Testis (tissue), 3 donors: ENCODE measurements around the gene MEGF10. TPM values are rescaled to one million over a fixed set of nuclear protein-coding genes. Genes with fewer than 3 reads are reported as not detected.

Experiments used
- DNase-seq: peaks from one replicate; pipeline ENCODE4 v3.0.0-alpha.2; 2019
- H3K27ac ChIP-seq, 2 donors: fragments of 200-600 bp; sonication (generic); one replicate each; pipeline ENCODE4 v1.5.1; 2019
- H3K27me3 ChIP-seq: fragments of 200-600 bp; sonication (generic); one replicate; pipeline ENCODE4 v1.5.1; 2019
- H3K36me3 ChIP-seq: fragments of 200-600 bp; sonication (generic); one replicate; pipeline ENCODE4 v1.5.1; 2017; ENCODE audit warnings: low read depth; ENCODE audit errors: missing control alignments
- H3K4me1 ChIP-seq: fragments of 200-600 bp; sonication (generic); one replicate; pipeline ENCODE4 v1.5.1; 2019
- H3K4me3 ChIP-seq, 2 donors: fragments of 200-600 bp; sonication (generic); one replicate each; pipeline ENCODE4 v1.5.1; 2017 to 2019
- H3K9me3 ChIP-seq: fragments of 200-600 bp; sonication (generic); one replicate; pipeline ENCODE4 v1.5.1; 2017
- CTCF ChIP-seq, 3 experiments: fragments of 450-650 bp in 2 of 3; fragments of 200-600 bp in 1 of 3; sonication (generic) in 1 of 3; IDR thresholded peaks; one replicate each; pipeline ENCODE4 v1.5.1; 2016 to 2019; ENCODE audit warnings: antibody characterized with exemption in 3 of 3, mild to moderate bottlenecking in 2 of 3, moderate library complexity in 1 of 3
- POLR2A ChIP-seq: fragments of 450-650 bp; IDR thresholded peaks from one replicate; pipeline ENCODE4 v1.6.1; 2017; ENCODE audit warnings: antibody characterized with exemption, mild to moderate bottlenecking, moderate library complexity
- WGBS, 2 donors: methylation state at CpG; one replicate each; pipeline ENCODE4 v1.1.5; 2018; 5-methylcytosine and 5-hydroxymethylcytosine counted together
- intact Hi-C: fragments of 100-400 bp; cut with DNase I; formaldehyde crosslinking; loops from one replicate; pipeline ENCODE4 v1.15.1; 2023; ENCODE audit warnings: low total_unique reads
- polyA plus RNA-seq: library from polyadenylated mRNA; stranded (reverse); fragments of 350-450 nt; fragmentation: Illumina TruSeq; extraction: RNeasy Lipid Tissue Mini Kit (QIAGEN cat#74804); gene quantifications from one replicate; pipeline ENCODE4 v1.2.3, GENCODE V29; 2014; ENCODE audit warnings: low read depth, low replicate concordance; ENCODE audit not compliant: insufficient read depth
- total RNA-seq, 2 donors: library from RNA; depleted of rRNA; stranded (reverse); fragments of >200 nt; gene quantifications; one replicate each; pipeline ENCODE4 v1.2.3, GENCODE V29; 2016

Gene MEGF10
- total and polyA plus RNA-seq, 3 donors from 2014 or later, result 2.4 to 5.1 (median 4.6) TPM

- TF ChIP-seq CTCF (IDR thresholded peaks at IDR 0.05) (no peak), POLR2A (no peak)
- Histone ChIP-seq H3K27ac (no peak overlapping the region), H3K36me3 (no peaks in the 10 kb centered on the region), H3K4me3 (no peak overlapping the region), H3K27me3 (no peaks in the 10 kb centered on the region), H3K4me1 (no peaks in the 10 kb centered on the region), H3K9me3 (no peaks in the 10 kb centered on the region)
- 92 to 96% methylated on average over 3 of the region's 3 CpGs for WGBS, 2 donors
- DNase-seq, result no peak
- intact Hi-C loops, result no loop called here
Observed at GRCh38 chr5:127450046-127450445, 159.4 kb downstream of the MEGF10 start.

GRCh38 chr5:127451096-127451495 is 160.5 kb downstream of the MEGF10 start:
- intact Hi-C loops, result no loop called here
- Histone ChIP-seq H3K4me3 (no peak overlapping the region), H3K9me3 (no peaks in the 10 kb centered on the region), H3K27ac (no peak overlapping the region), H3K36me3 (no peaks in the 10 kb centered on the region), H3K27me3 (no peaks in the 10 kb centered on the region), H3K4me1 (no peaks in the 10 kb centered on the region)
- 92 to 93% methylated on average over 4 of the region's 4 CpGs for WGBS, 2 donors
- DNase-seq, result no peak
- TF ChIP-seq POLR2A (no peak), CTCF (IDR thresholded peaks at IDR 0.05) (no peak)

GRCh38 chr5:127452626-127453025 is 162.0 kb downstream of the MEGF10 start:
- no peaks in the 10 kb centered on the region for H3K27me3 ChIP-seq
- no peaks in the 10 kb centered on the region for H3K9me3 ChIP-seq
- DNase-seq, result no peak
- H3K4me3 ChIP-seq, result no peak overlapping the region
- intact Hi-C loops, result no loop called here
- no peaks in the 10 kb centered on the region for H3K4me1 ChIP-seq
- WGBS, 2 donors, result 69 to 78% methylated on average over 4 of the region's 4 CpGs
- H3K36me3 ChIP-seq, result no peaks in the 10 kb centered on the region
- TF ChIP-seq POLR2A (no peak), CTCF (IDR thresholded peaks at IDR 0.05) (no peak)
- no peak overlapping the region for H3K27ac ChIP-seq

- no peak for TF ChIP-seq CTCF (IDR thresholded peaks at IDR 0.05)
- TF ChIP-seq POLR2A, result no peak
- no peaks in the 10 kb centered on the region for H3K27me3 ChIP-seq
- no peak for DNase-seq
- no peaks in the 10 kb centered on the region for H3K9me3 ChIP-seq
- WGBS, 2 donors, result 83 to 86% methylated on average over 2 of the region's 2 CpGs
- intact Hi-C loops, result no loop called here
- H3K36me3 ChIP-seq, result no peaks in the 10 kb centered on the region
- H3K27ac ChIP-seq, result no peak overlapping the region
- H3K4me1 ChIP-seq, result no peaks in the 10 kb centered on the region
- H3K4me3 ChIP-seq, result no peak overlapping the region
Observed at GRCh38 chr5:127471211-127471610, 180.6 kb downstream of the MEGF10 start.

- no peak overlapping the region for H3K27ac ChIP-seq
- intact Hi-C loops, result no loop called here
- no peaks in the 10 kb centered on the region for H3K36me3 ChIP-seq
Observed at GRCh38 chr5:127472700-127473099, 182.1 kb downstream of the MEGF10 start.

More at GRCh38 chr5:127472700-127473099, 182.1 kb downstream of the MEGF10 start:
- 93 to 95% methylated on average over 3 of the region's 3 CpGs for WGBS, 2 donors
- no peak for DNase-seq
- Histone ChIP-seq H3K4me1 (no peaks in the 10 kb centered on the region), H3K4me3 (no peak overlapping the region), H3K27me3 (no peaks in the 10 kb centered on the region), H3K9me3 (no peaks in the 10 kb centered on the region)
- TF ChIP-seq POLR2A (no peak), CTCF (IDR thresholded peaks at IDR 0.05) (no peak)
